Testis (tissue), 3 donors: Measurements from ENCODE around the gene IRF2. TPM values are rescaled to one million over a fixed set of nuclear protein-coding genes. Genes with fewer than 3 reads are reported as not detected.

Experiments used
- DNase-seq: peaks from one replicate; pipeline ENCODE4 v3.0.0-alpha.2; 2019
- H3K27ac ChIP-seq, 2 donors: fragments of 200-600 bp; sonication (generic); one replicate each; pipeline ENCODE4 v1.5.1; 2019
- H3K27me3 ChIP-seq: fragments of 200-600 bp; sonication (generic); one replicate; pipeline ENCODE4 v1.5.1; 2019
- H3K36me3 ChIP-seq: fragments of 200-600 bp; sonication (generic); one replicate; pipeline ENCODE4 v1.5.1; 2017; ENCODE audit warnings: low read depth; ENCODE audit errors: missing control alignments
- H3K4me1 ChIP-seq: fragments of 200-600 bp; sonication (generic); one replicate; pipeline ENCODE4 v1.5.1; 2019
- H3K4me3 ChIP-seq, 2 donors: fragments of 200-600 bp; sonication (generic); one replicate each; pipeline ENCODE4 v1.5.1; 2017 to 2019
- H3K9me3 ChIP-seq: fragments of 200-600 bp; sonication (generic); one replicate; pipeline ENCODE4 v1.5.1; 2017
- CTCF ChIP-seq, 3 experiments: fragments of 450-650 bp in 2 of 3; fragments of 200-600 bp in 1 of 3; sonication (generic) in 1 of 3; IDR thresholded peaks; one replicate each; pipeline ENCODE4 v1.5.1; 2016 to 2019; ENCODE audit warnings: antibody characterized with exemption in 3 of 3, mild to moderate bottlenecking in 2 of 3, moderate library complexity in 1 of 3
- POLR2A ChIP-seq: fragments of 450-650 bp; IDR thresholded peaks from one replicate; pipeline ENCODE4 v1.6.1; 2017; ENCODE audit warnings: antibody characterized with exemption, mild to moderate bottlenecking, moderate library complexity
- whole genome bisulfite sequencing, 2 donors: methylation state at CpG; one replicate each; pipeline ENCODE4 v1.1.5; 2018; 5-methylcytosine and 5-hydroxymethylcytosine counted together
- intact Hi-C: fragments of 100-400 bp; cut with DNase I; formaldehyde crosslinking; loops from one replicate; pipeline ENCODE4 v1.15.1; 2023; ENCODE audit warnings: low total_unique reads
- polyA plus RNA-seq: library from polyadenylated mRNA; stranded (reverse); fragments of 350-450 nt; fragmentation: Illumina TruSeq; extraction: RNeasy Lipid Tissue Mini Kit (QIAGEN cat#74804); gene quantifications from one replicate; pipeline ENCODE4 v1.2.3, GENCODE V29; 2014; ENCODE audit warnings: low read depth, low replicate concordance; ENCODE audit not compliant: insufficient read depth
- total RNA-seq, 2 donors: library from RNA; depleted of rRNA; stranded (reverse); fragments of >200 nt; gene quantifications; one replicate each; pipeline ENCODE4 v1.2.3, GENCODE V29; 2016

Gene IRF2
- total and polyA plus RNA-seq, 3 donors from 2014 or later, result 13.0 to 22.3 (median 16.1) TPM

GRCh38 chr4:184386271-184386781, 88.0 kb downstream of the IRF2 start:
- Histone ChIP-seq H3K27ac (peak overlapping the region in 1 of 2 donors; percentile 47), H3K4me1 (peaks cover 22% of the 10 kb centered on the region), H3K27me3 (no peaks in the 10 kb centered on the region), H3K4me3 (no peak overlapping the region), H3K36me3 (no peaks in the 10 kb centered on the region), H3K9me3 (no peaks in the 10 kb centered on the region)
- intact Hi-C loops, result no loop called here
- no peak for DNase-seq
- TF ChIP-seq CTCF (IDR thresholded peaks at IDR 0.05) (no peak), POLR2A (no peak)
- WGBS, 2 donors, result 54 to 74% methylated on average over 10 of the region's 10 CpGs

- no peaks in the 10 kb centered on the region for H3K27me3 ChIP-seq
- no peaks in the 10 kb centered on the region for H3K36me3 ChIP-seq
- no peaks in the 10 kb centered on the region for H3K9me3 ChIP-seq
- no peak for TF ChIP-seq POLR2A
- TF ChIP-seq CTCF (IDR thresholded peaks at IDR 0.05), result no peak
- WGBS, 2 donors, result 62 to 70% methylated on average over 6 of the region's 6 CpGs
- H3K27ac ChIP-seq, result peak overlapping the region in 1 of 2 donors; percentile 47
- H3K4me3 ChIP-seq, result no peak overlapping the region
- intact Hi-C loops, result no loop called here
- H3K4me1 ChIP-seq, result peaks cover 22% of the 10 kb centered on the region
- no peak for DNase-seq
Observed at GRCh38 chr4:184385705-184386141, 88.6 kb downstream of the IRF2 start.

GRCh38 chr4:184384810-184385557, 89.4 kb downstream of the IRF2 start:
- peaks cover 22% of the 10 kb centered on the region for H3K4me1 ChIP-seq
- H3K36me3 ChIP-seq, result no peaks in the 10 kb centered on the region
- no peak overlapping the region for H3K4me3 ChIP-seq
- intact Hi-C loops, result no loop called here
- no peak for TF ChIP-seq CTCF (IDR thresholded peaks at IDR 0.05)
- DNase-seq, result no peak
- 71 to 73% methylated on average over 7 of the region's 7 CpGs for WGBS, 2 donors
- no peaks in the 10 kb centered on the region for H3K27me3 ChIP-seq
- peak overlapping the region in 1 of 2 donors; percentile 56 for H3K27ac ChIP-seq
- H3K9me3 ChIP-seq, result no peaks in the 10 kb centered on the region

- intact Hi-C loops, result no loop called here
- Histone ChIP-seq H3K27ac (peak overlapping the region in 1 of 2 donors; percentile 56), H3K27me3 (no peaks in the 10 kb centered on the region), H3K9me3 (no peaks in the 10 kb centered on the region), H3K4me3 (peak overlapping the region in 1 of 2 donors; percentile 9), H3K36me3 (no peaks in the 10 kb centered on the region), H3K4me1 (peaks cover 22% of the 10 kb centered on the region)
- TF ChIP-seq CTCF (IDR thresholded peaks at IDR 0.05) (no peak), POLR2A (no peak)
- DNase-seq, result peak; percentile 69
- 33 to 35% methylated on average over 9 to 13 of the region's 13 CpGs for WGBS, 2 donors
Observed at GRCh38 chr4:184384056-184384809, 90.1 kb downstream of the IRF2 start.
